ENCODE measurements around the gene AOPEP. TPM values are rescaled to one million over a fixed set of nuclear protein-coding genes. Genes with fewer than 3 reads are reported as not detected.

Gene AOPEP
- total RNA-seq, 1 experiment from 2014 or later = 15.0 TPM

- Histone ChIP-seq H3K27me3 (ENCODE audit: insufficient read depth, low read length) (no peaks in the 10 kb centered on the region), H3K23ac (ENCODE audit: insufficient read length, low read depth, low read length) (no peak overlapping the region), H2AK5ac (ENCODE audit: insufficient read length, low read length) (no peak overlapping the region), H3K14ac (ENCODE audit: insufficient read depth, low read length) (no peak overlapping the region), H4K20me1 (ENCODE audit: control insufficient read depth, insufficient read depth, insufficient read length) (no peaks in the 10 kb centered on the region), H3K4ac (ENCODE audit: low read depth, low read length) (no peak overlapping the region), H3K9ac (ENCODE audit: extremely low read depth, insufficient read length, low read length) (no peak overlapping the region), H3K79me1 (ENCODE audit: insufficient read depth, low read depth, low read length, poor library complexity, severe bottlenecking) (no peaks in the 10 kb centered on the region), H4K8ac (replicated peaks; ENCODE audit: insufficient read length, low read depth, low read length) (no peak overlapping the region), H3K56ac (ENCODE audit: insufficient read length, low read depth, low read length) (no peak overlapping the region), H3K27ac (ENCODE audit: insufficient read length, low read depth, low read length) (no peak overlapping the region), H3K9me3 (ENCODE audit: control insufficient read depth, low read depth, low read length) (no peaks in the 10 kb centered on the region), H2BK20ac (ENCODE audit: low read depth, low read length, poor library complexity, severe bottlenecking) (no peak overlapping the region), H2BK5ac (ENCODE audit: insufficient read length, low read length) (no peak overlapping the region), H3K18ac (ENCODE audit: insufficient read length, low read depth, low read length) (no peak overlapping the region), H4K91ac (ENCODE audit: insufficient read length, low read depth, low read length) (no peak overlapping the region), H2BK12ac (ENCODE audit: insufficient read length, low read depth, low read length) (no peak overlapping the region), H3T11ph (ENCODE audit: low read length) (no peak overlapping the region), H3K23me2 (ENCODE audit: insufficient read length, low read depth, low read length, poor library complexity, severe bottlenecking) (no peaks in the 10 kb centered on the region), H2BK15ac (ENCODE audit: low read depth, low read length) (no peak overlapping the region), H3K4me1 (ENCODE audit: insufficient read depth, low read length) (peaks cover 6% of the 10 kb centered on the region; the same call in 1 of the 2 replicates), H2BK120ac (ENCODE audit: low read depth, low read length, poor library complexity, severe bottlenecking) (no peak overlapping the region), H3K79me2 (ENCODE audit: insufficient read depth, low read length) (no peaks in the 10 kb centered on the region), H3K4me2 (ENCODE audit: insufficient read depth, insufficient read length, low read length) (no peak overlapping the region), H2AFZ (ENCODE audit: low read length) (no peak overlapping the region), H4K5ac (ENCODE audit: insufficient read length, low read depth, low read length) (no peak overlapping the region)
- H3K27me3 Mint-ChIP-seq (ENCODE audit: low read depth) = no peaks in the 10 kb centered on the region
- no CpG with 5 or more reads among the region's 3 CpGs for whole genome bisulfite sequencing (ENCODE audit: extremely low coverage, insufficient read length, low lambda C conversion rate)
- no peak overlapping the region for H3K27ac Mint-ChIP-seq
- H3K9me3 Mint-ChIP-seq = no peaks in the 10 kb centered on the region
- no peak overlapping the region for H3K4me3 Mint-ChIP-seq
- TF ChIP-seq, protein P1, sequence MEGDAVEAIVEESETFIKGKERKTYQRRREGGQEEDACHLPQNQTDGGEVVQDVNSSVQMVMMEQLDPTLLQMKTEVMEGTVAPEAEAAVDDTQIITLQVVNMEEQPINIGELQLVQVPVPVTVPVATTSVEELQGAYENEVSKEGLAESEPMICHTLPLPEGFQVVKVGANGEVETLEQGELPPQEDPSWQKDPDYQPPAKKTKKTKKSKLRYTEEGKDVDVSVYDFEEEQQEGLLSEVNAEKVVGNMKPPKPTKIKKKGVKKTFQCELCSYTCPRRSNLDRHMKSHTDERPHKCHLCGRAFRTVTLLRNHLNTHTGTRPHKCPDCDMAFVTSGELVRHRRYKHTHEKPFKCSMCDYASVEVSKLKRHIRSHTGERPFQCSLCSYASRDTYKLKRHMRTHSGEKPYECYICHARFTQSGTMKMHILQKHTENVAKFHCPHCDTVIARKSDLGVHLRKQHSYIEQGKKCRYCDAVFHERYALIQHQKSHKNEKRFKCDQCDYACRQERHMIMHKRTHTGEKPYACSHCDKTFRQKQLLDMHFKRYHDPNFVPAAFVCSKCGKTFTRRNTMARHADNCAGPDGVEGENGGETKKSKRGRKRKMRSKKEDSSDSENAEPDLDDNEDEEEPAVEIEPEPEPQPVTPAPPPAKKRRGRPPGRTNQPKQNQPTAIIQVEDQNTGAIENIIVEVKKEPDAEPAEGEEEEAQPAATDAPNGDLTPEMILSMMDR (conservative IDR thresholded peaks at IDR 0.05) = no peak
- H3K36me3 Mint-ChIP-seq (ENCODE audit: insufficient read depth in 1 of 3, low read depth in 3 of 3) = no peaks in the 10 kb centered on the region
- DNase-seq = no peak
- peaks cover 26 to 51% of the 10 kb centered on the region in 2 experiments for H3K4me1 Mint-ChIP-seq
Measured at GRCh38 chr9:94981723-94982090, 255.2 kb downstream of the AOPEP start.
